Stimulated activated CD4-positive, alpha-beta T cell treated with anti-CD3 and anti-CD28 coated beads, TNF-alpha, amount 100 ng/mL, for 4 hours (primary cell): ENCODE data around the gene FAM83E.
"Not testable (repeated sequence)": the region's sequence is repeated elsewhere in the genome, so short reads cannot be mapped to it uniquely, and the experiment has no call there.

ENCODE experiments used
- DNase-seq, 3 experiments: peaks; one replicate each; pipeline ENCODE4 v3.0.0-alpha.2; 2020; ENCODE audit warnings: low read depth in 3 of 3

Gene FAM83E

GRCh38 chr19:48611872-48612271, 3.0 kb downstream of the FAM83E start:
- no peak for DNase-seq

- DNase-seq = no peak
These were observed 5.2 kb downstream of the FAM83E start for GRCh38 chr19:48609571-48610108.

- peak in 1 of 3 experiments; percentile 34 for DNase-seq
These were observed 6.0 kb downstream of the FAM83E start for GRCh38 chr19:48608798-48609263.

- DNase-seq = no peak
These were observed 7.5 kb downstream of the FAM83E start for GRCh38 chr19:48607359-48607755.

GRCh38 chr19:48606463-48607358, 8.2 kb downstream of the FAM83E start, which contains the start of gene SPACA4:
TSS of gene SPACA4 (plus strand) at chr19:48606742. CDS start at chr19:48606979, 237 bp downstream.
- no peak for DNase-seq

GRCh38 chr19:48603850-48604249, 11.0 kb downstream of the FAM83E start:
- DNase-seq = no peak

GRCh38 chr19:48603449-48603848, 11.4 kb downstream of the FAM83E start:
- no peak for DNase-seq

- DNase-seq = no peak
These were observed 11.9 kb downstream of the FAM83E start for GRCh38 chr19:48603001-48603400.

GRCh38 chr19:48600679-48601417, 14.0 kb downstream of the FAM83E start:
- DNase-seq = no peak

- no peak for DNase-seq
These were observed 15.7 kb downstream of the FAM83E start for GRCh38 chr19:48598996-48599700.

- DNase-seq = peak in 1 of 3 experiments; percentile 21
These were observed 18.0 kb downstream of the FAM83E start for GRCh38 chr19:48596679-48597465.

- no peak for DNase-seq
These were observed 18.6 kb downstream of the FAM83E start for GRCh38 chr19:48596237-48596636.

GRCh38 chr19:48595833-48596232, 19.0 kb downstream of the FAM83E start:
- no peak for DNase-seq

- no peak for DNase-seq
These were observed 19.7 kb downstream of the FAM83E start for GRCh38 chr19:48595171-48595570.

- DNase-seq = no peak
These were observed 23.9 kb downstream of the FAM83E start for GRCh38 chr19:48591021-48591420.

GRCh38 chr19:48588670-48589401, 26.0 kb downstream of the FAM83E start:
- peak; percentile 68 to 74 (median 70) for DNase-seq

GRCh38 chr19:48587387-48587786, 27.5 kb downstream of the FAM83E start:
- no peak for DNase-seq

GRCh38 chr19:48582168-48582567, 32.7 kb downstream of the FAM83E start:
- no peak for DNase-seq

- DNase-seq = no peak
These were observed 36.0 kb downstream of the FAM83E start for GRCh38 chr19:48578891-48579290.

- DNase-seq = not testable (repeated sequence)
These were observed 37.0 kb downstream of the FAM83E start for GRCh38 chr19:48577908-48578307.
